K562 (cell line): ENCODE measurements around the gene PDE9A. TPM values are rescaled to one million over a fixed set of nuclear protein-coding genes. Genes with fewer than 3 reads are reported as not detected.

ENCODE experiments used
- ATAC-seq: fragments of 200-7000 bp; cut with Tn5 transposase; 3 replicates; pipeline ENCODE4 v1.9.1; 2020; ENCODE audit warnings: moderate library complexity
- BruUV-seq: library from RNA; stranded (reverse); fragments of 400-500 nt; replicated peaks from 2 replicates; lab custom pipeline; 2021; lab: Mats Ljungman, UMichigan
- CTCF ChIA-PET: fragments of 300-600 bp; formaldehyde crosslinking; extraction: SDS; loops from one replicate; lab custom pipeline; 2021; ENCODE audit warnings: low intra/inter-chr PET ratio; lab: Yijun Ruan, JAX
- POLR2A ChIA-PET: fragments of 300-600, 350-650 bp; sonication (Branson Sonifier 250); formaldehyde crosslinking; extraction: SDS; loops from one replicate; lab custom pipeline; 2021; ENCODE audit warnings: antibody characterized with exemption, inconsistent platforms; lab: Yijun Ruan, JAX
- DNase-seq, 4 experiments: peaks; one replicate each; pipeline versions ENCODE4 v3.0.0 to v3.0.0-alpha.2; 2011 to 2018; ENCODE audit warnings: low spot score in 3 of 4, mixed read lengths in 3 of 4; ENCODE audit errors: extremely low read depth in 1 of 4
- FAIRE-seq: peaks from 2 replicates; lab custom pipeline; 2011; peaks lifted over from hg19 to GRCh38; lab: Jason Lieb, UNC
- H2AFZ ChIP-seq: 2 replicates; pipeline ENCODE4 v1.6.0; 2011; ENCODE audit warnings: low read depth, low read length, control low read depth, inconsistent platforms
- H3K27ac ChIP-seq: fragments of 200-600 bp; 3 replicates; pipeline ENCODE4 v1.8.0; 2011; ENCODE audit warnings: low read depth, mild to moderate bottlenecking, control low read depth, inconsistent platforms, low read length, moderate library complexity, mixed read lengths; ENCODE audit errors: extremely low read depth
- H3K27me3 ChIP-seq, 2 experiments: fragments of 300-600 bp in 1 of 2; 2 replicates in 1 of 2; 3 replicates in 1 of 2; pipeline versions ENCODE4 v1.6.0 to v1.8.0; 2011; ENCODE audit warnings: inconsistent platforms in 2 of 2, low read length in 2 of 2, mild to moderate bottlenecking in 1 of 2, mixed read lengths in 1 of 2, moderate library complexity in 1 of 2; ENCODE audit not compliant: control insufficient read depth in 2 of 2, insufficient read depth in 2 of 2
- H3K36me3 ChIP-seq: fragments of 300-600 bp; 3 replicates; pipeline ENCODE4 v1.8.0; 2011; ENCODE audit warnings: mild to moderate bottlenecking, low read length, inconsistent platforms; ENCODE audit not compliant: control insufficient read depth, insufficient read depth
- H3K4me1 ChIP-seq, 2 experiments: fragments of 200-600 bp in 1 of 2; replicated peaks in 1 of 2; 2 replicates in 1 of 2; 3 replicates in 1 of 2; pipeline versions ENCODE4 v1.5.1 to v1.8.0; 2011; ENCODE audit warnings: inconsistent platforms in 2 of 2, low read length in 2 of 2, mild to moderate bottlenecking in 1 of 2, mixed read lengths in 1 of 2, moderate library complexity in 1 of 2; ENCODE audit not compliant: control insufficient read depth in 2 of 2, insufficient read depth in 2 of 2
- H3K4me2 ChIP-seq: 2 replicates; pipeline ENCODE4 v1.6.1; 2011; ENCODE audit warnings: low read length, control low read depth, inconsistent platforms, mixed read lengths; ENCODE audit not compliant: insufficient read depth
- H3K4me3 ChIP-seq: fragments of 200-600 bp; sonication (generic), shearing (Covaris generic); 2 replicates; pipeline ENCODE4 v1.5.1; 2016; ENCODE audit warnings: control low read depth, inconsistent platforms
- H3K79me2 ChIP-seq: fragments of 200-600 bp; 3 replicates; pipeline ENCODE4 v1.8.0; 2011; ENCODE audit warnings: low read length, inconsistent platforms; ENCODE audit not compliant: control insufficient read depth, insufficient read depth
- H3K9ac ChIP-seq, 2 experiments: 2 replicates each; pipeline versions ENCODE4 v1.6.0 to v1.6.1; 2011; ENCODE audit warnings: low read depth in 2 of 2, low read length in 2 of 2, control low read depth in 1 of 2, inconsistent platforms in 1 of 2, mild to moderate bottlenecking in 1 of 2, mixed read lengths in 1 of 2; ENCODE audit not compliant: insufficient read depth in 1 of 2
- H3K9me1 ChIP-seq: one replicate; pipeline ENCODE4 v1.6.0; 2011; ENCODE audit warnings: inconsistent platforms, mild to moderate bottlenecking, low read length, moderate library complexity; ENCODE audit not compliant: control insufficient read depth, insufficient read depth
- H3K9me3 ChIP-seq: replicated peaks from 2 replicates; pipeline ENCODE4 v1.5.1; 2011; ENCODE audit warnings: low read depth, low read length, inconsistent platforms; ENCODE audit not compliant: control insufficient read depth, insufficient read depth
- H4K20me1 ChIP-seq: replicated peaks from 2 replicates; pipeline ENCODE4 v1.6.1; 2011; ENCODE audit warnings: low read length, inconsistent platforms, mixed read lengths; ENCODE audit not compliant: control insufficient read depth, insufficient read depth
- MEF2A ChIP-seq: IDR thresholded peaks from 2 replicates; pipeline ENCODE4 v1.6.1; 2011; ENCODE audit warnings: low read depth, mild to moderate bottlenecking, low read length, moderate library complexity; ENCODE audit not compliant: control insufficient read depth
- NR3C1 ChIP-seq: sonication (generic); formaldehyde crosslinking; IDR thresholded peaks from 2 replicates; pipeline ENCODE4 v1.8.1; 2022; ENCODE audit warnings: missing genetic modification reagents
- NRF1 ChIP-seq, 2 experiments: fragments of 450-650 bp; IDR thresholded peaks in 1 of 2; conservative IDR thresholded peaks in 1 of 2; 2 replicates each; pipeline ENCODE4 v1.6.1; 2014; ENCODE audit warnings: mild to moderate bottlenecking in 2 of 2
- TARDBP ChIP-seq: fragments of 450-650 bp; IDR thresholded peaks from 2 replicates; pipeline ENCODE4 v1.6.1; 2016
- ZNF707 ChIP-seq: fragments of 250-450 bp; sonication (Bioruptor Pico); conservative IDR thresholded peaks from 2 replicates; pipeline ENCODE4 v1.8.0; 2022; ENCODE audit warnings: inconsistent platforms, mild to moderate bottlenecking, moderate library complexity
- WGBS: fragments of 100-300 bp; shearing (Covaris generic); methylation state at CpG from one replicate; pipeline ENCODE4 v1.1.6; 2016; ENCODE audit warnings: low coverage, mixed read lengths; ENCODE audit not compliant: insufficient coverage; ENCODE audit errors: missing lambda C conversion rate; 5-methylcytosine and 5-hydroxymethylcytosine counted together
- in situ Hi-C: fragments of 300-500 bp; cut with MboI; formaldehyde crosslinking; loops from 4 replicates; pipeline ENCODE4 v1.15.0; 2018; ENCODE audit warnings: inconsistent platforms, mixed read lengths
- intact Hi-C: fragments of 100-400 bp; cut with micrococcal nuclease; formaldehyde crosslinking; loops from 2 replicates; pipeline ENCODE4 v1.14.2; 2022
- polyA plus RNA-seq, 8 experiments: library from polyadenylated mRNA; depleted of rRNA in 4 of 8; stranded (reverse) in 5 of 8; unstranded in 3 of 8; fragments of >200 nt; fragmentation: Nextera tagmentation in 2 of 8; fragmentation: Illumina TruSeq in 1 of 8; extraction: Ambion mirVana in 2 of 8; extraction: Trizol in 1 of 8; gene quantifications; 2 replicates each; pipeline versions ENCODE4 v1.2.1 to v1.2.3, GENCODE V29; 2011 to 2014; ENCODE audit warnings: inconsistent platforms in 1 of 8, missing spikeins in 1 of 8
- total RNA-seq, 7 experiments: library from RNA; depleted of rRNA in 6 of 7; stranded (reverse); fragments of >200 nt in 6 of 7; fragmentation: Illumina TruSeq in 2 of 7; extraction: Trizol in 2 of 7; gene quantifications; 2 replicates each; pipeline versions ENCODE4 v1.2.1 to v1.2.3, GENCODE V29; 2011 to 2021; ENCODE audit warnings: low replicate concordance in 1 of 7
- TF ChIP-seq, protein P1 (sequence below): fragments of 450-650 bp; IDR thresholded peaks from 2 replicates; pipeline ENCODE4 v1.6.1; 2018; ENCODE audit warnings: mild to moderate bottlenecking, low read depth; ENCODE audit not compliant: partially characterized antibody

The PDE9A gene
- total and polyA plus RNA-seq, 9 of the 15 experiments (the other 6 are each of a cell fraction or from before 2014, with no cell fraction given), result 0.07 to 0.27 TPM; not detected in 7

DNA sequence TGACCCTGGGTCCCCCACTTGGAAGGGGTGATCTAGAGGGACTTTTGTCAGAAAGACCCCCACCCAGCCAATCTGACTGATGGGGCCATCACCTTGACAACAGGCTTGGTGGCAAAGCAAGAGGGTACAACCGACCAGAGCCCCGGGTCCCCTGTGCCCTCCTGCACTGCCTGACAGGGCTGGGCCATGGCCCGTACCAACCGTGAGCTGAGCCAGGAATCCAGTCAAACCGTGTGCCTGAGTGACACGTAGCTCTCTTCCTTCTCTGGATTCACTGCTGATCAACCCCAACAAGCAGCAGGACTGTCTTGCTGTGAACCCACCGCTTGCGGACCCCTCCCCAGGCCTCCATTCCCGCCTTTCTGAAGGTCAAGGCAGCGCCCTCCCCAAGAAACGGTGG lies 27.0 kb downstream of the PDE9A start:
- Histone ChIP-seq H3K4me1 (peaks cover 0 to 8% of the 10 kb centered on the region in 2 experiments; a peak in 1 of 5 replicates), H3K36me3 (no peaks in the 10 kb centered on the region), H2AFZ (no peak overlapping the region), H3K27me3 (peaks cover 82 to 97% of the 10 kb centered on the region in 2 experiments), H3K4me2 (no peak overlapping the region), H4K20me1 (peaks cover 19% of the 10 kb centered on the region), H3K4me3 (no peak overlapping the region), H3K9ac (no peak overlapping the region), H3K27ac (no peak overlapping the region), H3K9me1 (no peaks in the 10 kb centered on the region), H3K9me3 (no peaks in the 10 kb centered on the region), H3K79me2 (no peaks in the 10 kb centered on the region)
- TF ChIP-seq ZNF707 (CRISPR knock-in tag), result no peak
- no peak for TF ChIP-seq NRF1 (conservative IDR thresholded peaks at IDR 0.05 in 1 of 2, IDR thresholded peaks at IDR 0.05 in 1 of 2)
- no peak for TF ChIP-seq MEF2A
- TF ChIP-seq TARDBP, result no peak
- TF ChIP-seq NR3C1 (CRISPR knock-in tag), result no peak
- TF ChIP-seq, protein P1, sequence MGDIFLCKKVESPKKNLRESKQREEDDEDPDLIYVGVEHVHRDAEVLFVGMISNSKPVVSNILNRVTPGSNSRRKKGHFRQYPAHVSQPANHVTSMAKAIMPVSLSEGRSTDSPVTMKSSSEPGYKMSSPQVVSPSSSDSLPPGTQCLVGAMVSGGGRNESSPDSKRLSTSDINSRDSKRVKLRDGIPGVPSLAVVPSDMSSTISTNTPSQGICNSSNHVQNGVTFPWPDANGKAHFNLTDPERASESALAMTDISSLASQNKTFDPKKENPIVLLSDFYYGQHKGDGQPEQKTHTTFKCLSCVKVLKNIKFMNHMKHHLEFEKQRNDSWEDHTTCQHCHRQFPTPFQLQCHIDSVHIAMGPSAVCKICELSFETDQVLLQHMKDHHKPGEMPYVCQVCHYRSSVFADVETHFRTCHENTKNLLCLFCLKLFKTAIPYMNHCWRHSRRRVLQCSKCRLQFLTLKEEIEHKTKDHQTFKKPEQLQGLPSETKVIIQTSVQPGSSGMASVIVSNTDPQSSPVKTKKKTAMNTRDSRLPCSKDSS, result no peak
- FAIRE-seq, result no peak
- intact Hi-C loops, result no loop called here
- no peak for ATAC-seq
- under 1% methylated on average over 11 of the region's 11 CpGs for WGBS
- ChIA-PET CTCF (no interaction called here), POLR2A (interaction anchor here (0.7 to 1.3 kb wide), 2 partner anchors 15 to 35 kb away, joined by 3 to 4 read pairs; no protein-coding TSS in a partner anchor)
- DNase-seq, result no peak
- no TSS peak for BruUV-seq
- in situ Hi-C loops, result no loop called here
